ENCODE results near the gene TNRC6B.

GRCh38 chr22:40128989-40129388, 48.7 kb upstream of the TNRC6B start:
- TF ChIP-seq ZNF362 (tag by site-specific recombination; IDR thresholded peaks at IDR 0.05) = no peak
- no peak for TF ChIP-seq ZNF157 (tag by site-specific recombination; IDR thresholded peaks at IDR 0.05)
- no peak for TF ChIP-seq CTCF (tag by site-specific recombination; IDR thresholded peaks at IDR 0.05)
- TF ChIP-seq ZFHX2 (tag by site-specific recombination; conservative IDR thresholded peaks at IDR 0.05) = no peak
- TF ChIP-seq ZNF311 (tag by site-specific recombination; IDR thresholded peaks at IDR 0.05; ENCODE audit: borderline replicate concordance) = no peak
- no peak for TF ChIP-seq ZNF140 (tag by site-specific recombination; IDR thresholded peaks at IDR 0.05)
- no peak for TF ChIP-seq ZNF202 (tag by site-specific recombination; IDR thresholded peaks at IDR 0.05; ENCODE audit: borderline replicate concordance)
- no peak for TF ChIP-seq ZNF626 (tag by site-specific recombination; IDR thresholded peaks at IDR 0.05)
- TF ChIP-seq ZNF677 (tag by site-specific recombination; IDR thresholded peaks at IDR 0.05) = no peak
